ENCODE results near the gene SCYGR7.
A peak's percentile ranks its signal among the peaks of the same experiment; 100 is the strongest.
"Not testable (repeated sequence)": the region's sequence is repeated elsewhere in the genome, so short reads cannot be mapped to it uniquely, and the experiment has no call there.

Gene SCYGR7

GRCh38 chr2:227717687-227718567, 10.2 kb upstream of the SCYGR7 start, which contains the start of gene SLC19A3:
Gene SLC19A3, minus strand, starts transcription at chr2:227718028. Its CDS starts 15,710 bp downstream, at chr2:227702318.
- Histone ChIP-seq H3K36me3 (ENCODE audit: control insufficient read depth, insufficient read depth, low read length) (no peaks in the 10 kb centered on the region), H3K9ac (ENCODE audit: low read depth, low read length) (peak within 1 kb of the TSS; percentile 12), H3K27me3 (ENCODE audit: control insufficient read depth, insufficient read depth, low read length) (peaks cover 4% of the 10 kb centered on the region), H3K4me3 (ENCODE audit: low read depth, low read length) (peak within 1 kb of the TSS; percentile 76), H3K9me3 (ENCODE audit: control insufficient read depth, insufficient read depth, low read length) (no peaks in the 10 kb centered on the region), H3K4me1 (ENCODE audit: control insufficient read depth, insufficient read depth, low read length) (peaks cover 15% of the 10 kb centered on the region)

GRCh38 chr2:227719641-227720040, 8.5 kb upstream of the SCYGR7 start:
- H3K36me3 ChIP-seq (ENCODE audit: control insufficient read depth, insufficient read depth, low read length): no peaks in the 10 kb centered on the region
- H3K4me3 ChIP-seq (ENCODE audit: low read depth, low read length): no peak overlapping the region
- peaks cover 4% of the 10 kb centered on the region for H3K27me3 ChIP-seq (ENCODE audit: control insufficient read depth, insufficient read depth, low read length)
- H3K9ac ChIP-seq (ENCODE audit: low read depth, low read length): no peak overlapping the region
- H3K4me1 ChIP-seq (ENCODE audit: control insufficient read depth, insufficient read depth, low read length): peaks cover 15% of the 10 kb centered on the region
- no peaks in the 10 kb centered on the region for H3K9me3 ChIP-seq (ENCODE audit: control insufficient read depth, insufficient read depth, low read length)

GRCh38 chr2:227720680-227721079, 7.5 kb upstream of the SCYGR7 start:
- Histone ChIP-seq H3K4me3 (ENCODE audit: low read depth, low read length) (no peak overlapping the region), H3K36me3 (ENCODE audit: control insufficient read depth, insufficient read depth, low read length) (no peaks in the 10 kb centered on the region), H3K4me1 (ENCODE audit: control insufficient read depth, insufficient read depth, low read length) (peaks cover 15% of the 10 kb centered on the region), H3K27me3 (ENCODE audit: control insufficient read depth, insufficient read depth, low read length) (peaks cover 4% of the 10 kb centered on the region), H3K9ac (ENCODE audit: low read depth, low read length) (no peak overlapping the region), H3K9me3 (ENCODE audit: control insufficient read depth, insufficient read depth, low read length) (no peaks in the 10 kb centered on the region)

- H3K36me3 ChIP-seq (ENCODE audit: control insufficient read depth, insufficient read depth, low read length); H3K9ac ChIP-seq (ENCODE audit: low read depth, low read length); H3K27me3 ChIP-seq (ENCODE audit: control insufficient read depth, insufficient read depth, low read length); H3K9me3 ChIP-seq (ENCODE audit: control insufficient read depth, insufficient read depth, low read length); H3K4me1 ChIP-seq (ENCODE audit: control insufficient read depth, insufficient read depth, low read length); H3K4me3 ChIP-seq (ENCODE audit: low read depth, low read length): not testable (repeated sequence)
Measured at GRCh38 chr2:227722821-227723220, 5.3 kb upstream of the SCYGR7 start.

- Histone ChIP-seq H3K27me3 (ENCODE audit: control insufficient read depth, insufficient read depth, low read length) (no peaks in the 10 kb centered on the region), H3K36me3 (ENCODE audit: control insufficient read depth, insufficient read depth, low read length) (no peaks in the 10 kb centered on the region), H3K9me3 (ENCODE audit: control insufficient read depth, insufficient read depth, low read length) (no peaks in the 10 kb centered on the region), H3K9ac (ENCODE audit: low read depth, low read length) (no peak within 1 kb of the TSS), H3K4me3 (ENCODE audit: low read depth, low read length) (no peak within 1 kb of the TSS), H3K4me1 (ENCODE audit: control insufficient read depth, insufficient read depth, low read length) (no peaks in the 10 kb centered on the region)
Measured at GRCh38 chr2:227724394-227725039, 3.6 kb upstream of the SCYGR7 start, which contains the start of gene SCYGR6. Gene SCYGR6, minus strand, starts transcription at chr2:227724757. Its CDS starts 0 bp downstream, at chr2:227724757.

- no peaks in the 10 kb centered on the region for H3K36me3 ChIP-seq (ENCODE audit: control insufficient read depth, insufficient read depth, low read length)
- no peak overlapping the region for H3K9ac ChIP-seq (ENCODE audit: low read depth, low read length)
- H3K9me3 ChIP-seq (ENCODE audit: control insufficient read depth, insufficient read depth, low read length): no peaks in the 10 kb centered on the region
- no peak overlapping the region for H3K4me3 ChIP-seq (ENCODE audit: low read depth, low read length)
- H3K27me3 ChIP-seq (ENCODE audit: control insufficient read depth, insufficient read depth, low read length): no peaks in the 10 kb centered on the region
- H3K4me1 ChIP-seq (ENCODE audit: control insufficient read depth, insufficient read depth, low read length): no peaks in the 10 kb centered on the region
Measured at GRCh38 chr2:227739351-227739750, 11.2 kb downstream of the SCYGR7 start.

GRCh38 chr2:227740705-227741104, 12.6 kb downstream of the SCYGR7 start:
- not testable (repeated sequence) for H3K4me3 ChIP-seq (ENCODE audit: low read depth, low read length); H3K36me3 ChIP-seq (ENCODE audit: control insufficient read depth, insufficient read depth, low read length); H3K9me3 ChIP-seq (ENCODE audit: control insufficient read depth, insufficient read depth, low read length); H3K27me3 ChIP-seq (ENCODE audit: control insufficient read depth, insufficient read depth, low read length); H3K9ac ChIP-seq (ENCODE audit: low read depth, low read length); H3K4me1 ChIP-seq (ENCODE audit: control insufficient read depth, insufficient read depth, low read length)

- Histone ChIP-seq H3K36me3 (ENCODE audit: control insufficient read depth, insufficient read depth, low read length) (no peaks in the 10 kb centered on the region), H3K9ac (ENCODE audit: low read depth, low read length) (no peak within 1 kb of the TSS), H3K4me3 (ENCODE audit: low read depth, low read length) (no peak within 1 kb of the TSS), H3K27me3 (ENCODE audit: control insufficient read depth, insufficient read depth, low read length) (no peaks in the 10 kb centered on the region), H3K4me1 (ENCODE audit: control insufficient read depth, insufficient read depth, low read length) (no peaks in the 10 kb centered on the region), H3K9me3 (ENCODE audit: control insufficient read depth, insufficient read depth, low read length) (no peaks in the 10 kb centered on the region)
Measured at GRCh38 chr2:227745594-227745993, 17.5 kb downstream of the SCYGR7 start, which contains the start of gene SCYGR8. Gene SCYGR8, plus strand, starts transcription at chr2:227745894. Its CDS starts 0 bp downstream, at chr2:227745894.

GRCh38 chr2:227748079-227748478, 19.9 kb downstream of the SCYGR7 start:
- H3K36me3 ChIP-seq (ENCODE audit: control insufficient read depth, insufficient read depth, low read length): no peaks in the 10 kb centered on the region
- no peak overlapping the region for H3K9ac ChIP-seq (ENCODE audit: low read depth, low read length)

GRCh38 chr2:227756261-227756660, 28.1 kb downstream of the SCYGR7 start:
- H3K4me3 ChIP-seq (ENCODE audit: low read depth, low read length); H3K9me3 ChIP-seq (ENCODE audit: control insufficient read depth, insufficient read depth, low read length); H3K36me3 ChIP-seq (ENCODE audit: control insufficient read depth, insufficient read depth, low read length); H3K9ac ChIP-seq (ENCODE audit: low read depth, low read length); H3K27me3 ChIP-seq (ENCODE audit: control insufficient read depth, insufficient read depth, low read length): not testable (repeated sequence)
- peaks cover 10% of the 10 kb centered on the region for H3K4me1 ChIP-seq (ENCODE audit: control insufficient read depth, insufficient read depth, low read length)

More at GRCh38 chr2:227748079-227748478, 19.9 kb downstream of the SCYGR7 start:
- Histone ChIP-seq H3K4me1 (ENCODE audit: control insufficient read depth, insufficient read depth, low read length) (no peaks in the 10 kb centered on the region), H3K9me3 (ENCODE audit: control insufficient read depth, insufficient read depth, low read length) (no peaks in the 10 kb centered on the region), H3K4me3 (ENCODE audit: low read depth, low read length) (no peak overlapping the region), H3K27me3 (ENCODE audit: control insufficient read depth, insufficient read depth, low read length) (no peaks in the 10 kb centered on the region)

- H3K9me3 ChIP-seq (ENCODE audit: control insufficient read depth, insufficient read depth, low read length): no peaks in the 10 kb centered on the region
- no peak overlapping the region for H3K9ac ChIP-seq (ENCODE audit: low read depth, low read length)
- peaks cover 10% of the 10 kb centered on the region for H3K4me1 ChIP-seq (ENCODE audit: control insufficient read depth, insufficient read depth, low read length)
- no peak overlapping the region for H3K4me3 ChIP-seq (ENCODE audit: low read depth, low read length)
- no peaks in the 10 kb centered on the region for H3K27me3 ChIP-seq (ENCODE audit: control insufficient read depth, insufficient read depth, low read length)
- H3K36me3 ChIP-seq (ENCODE audit: control insufficient read depth, insufficient read depth, low read length): no peaks in the 10 kb centered on the region
Measured at GRCh38 chr2:227759411-227760118, 31.4 kb downstream of the SCYGR7 start.

Data from iPS-15b (cell line).